K562 (cell line): ENCODE measurements around the gene ZMIZ1. TPM values are rescaled to one million over a fixed set of nuclear protein-coding genes. Genes with fewer than 3 reads are reported as not detected.

Source experiments
- ATAC-seq: fragments of 200-7000 bp; cut with Tn5 transposase; 3 replicates; pipeline ENCODE4 v1.9.1; 2020; ENCODE audit warnings: moderate library complexity
- BruUV-seq: library from RNA; stranded (reverse); fragments of 400-500 nt; replicated peaks from 2 replicates; lab custom pipeline; 2021; lab: Mats Ljungman, UMichigan
- CTCF ChIA-PET: fragments of 300-600 bp; formaldehyde crosslinking; extraction: SDS; loops from one replicate; lab custom pipeline; 2021; ENCODE audit warnings: low intra/inter-chr PET ratio; lab: Yijun Ruan, JAX
- POLR2A ChIA-PET: fragments of 300-600, 350-650 bp; sonication (Branson Sonifier 250); formaldehyde crosslinking; extraction: SDS; loops from one replicate; lab custom pipeline; 2021; ENCODE audit warnings: antibody characterized with exemption, inconsistent platforms; lab: Yijun Ruan, JAX
- DNase-seq, 4 experiments: peaks; one replicate each; pipeline versions ENCODE4 v3.0.0 to v3.0.0-alpha.2; 2011 to 2018; ENCODE audit warnings: low spot score in 3 of 4, mixed read lengths in 3 of 4; ENCODE audit errors: extremely low read depth in 1 of 4
- FAIRE-seq: peaks from 2 replicates; lab custom pipeline; 2011; peaks lifted over from hg19 to GRCh38; lab: Jason Lieb, UNC
- H2AFZ ChIP-seq: 2 replicates; pipeline ENCODE4 v1.6.0; 2011; ENCODE audit warnings: low read depth, low read length, control low read depth, inconsistent platforms
- H3K27ac ChIP-seq: fragments of 200-600 bp; 3 replicates; pipeline ENCODE4 v1.8.0; 2011; ENCODE audit warnings: low read depth, mild to moderate bottlenecking, control low read depth, inconsistent platforms, low read length, moderate library complexity, mixed read lengths; ENCODE audit errors: extremely low read depth
- H3K27me3 ChIP-seq, 2 experiments: fragments of 300-600 bp in 1 of 2; 2 replicates in 1 of 2; 3 replicates in 1 of 2; pipeline versions ENCODE4 v1.6.0 to v1.8.0; 2011; ENCODE audit warnings: inconsistent platforms in 2 of 2, low read length in 2 of 2, mild to moderate bottlenecking in 1 of 2, mixed read lengths in 1 of 2, moderate library complexity in 1 of 2; ENCODE audit not compliant: control insufficient read depth in 2 of 2, insufficient read depth in 2 of 2
- H3K36me3 ChIP-seq: fragments of 300-600 bp; 3 replicates; pipeline ENCODE4 v1.8.0; 2011; ENCODE audit warnings: mild to moderate bottlenecking, low read length, inconsistent platforms; ENCODE audit not compliant: control insufficient read depth, insufficient read depth
- H3K4me1 ChIP-seq, 2 experiments: fragments of 200-600 bp in 1 of 2; replicated peaks in 1 of 2; 2 replicates in 1 of 2; 3 replicates in 1 of 2; pipeline versions ENCODE4 v1.5.1 to v1.8.0; 2011; ENCODE audit warnings: inconsistent platforms in 2 of 2, low read length in 2 of 2, mild to moderate bottlenecking in 1 of 2, mixed read lengths in 1 of 2, moderate library complexity in 1 of 2; ENCODE audit not compliant: control insufficient read depth in 2 of 2, insufficient read depth in 2 of 2
- H3K4me2 ChIP-seq: 2 replicates; pipeline ENCODE4 v1.6.1; 2011; ENCODE audit warnings: low read length, control low read depth, inconsistent platforms, mixed read lengths; ENCODE audit not compliant: insufficient read depth
- H3K4me3 ChIP-seq: fragments of 200-600 bp; sonication (generic), shearing (Covaris generic); 2 replicates; pipeline ENCODE4 v1.5.1; 2016; ENCODE audit warnings: control low read depth, inconsistent platforms
- H3K79me2 ChIP-seq: fragments of 200-600 bp; 3 replicates; pipeline ENCODE4 v1.8.0; 2011; ENCODE audit warnings: low read length, inconsistent platforms; ENCODE audit not compliant: control insufficient read depth, insufficient read depth
- H3K9ac ChIP-seq, 2 experiments: 2 replicates each; pipeline versions ENCODE4 v1.6.0 to v1.6.1; 2011; ENCODE audit warnings: low read depth in 2 of 2, low read length in 2 of 2, control low read depth in 1 of 2, inconsistent platforms in 1 of 2, mild to moderate bottlenecking in 1 of 2, mixed read lengths in 1 of 2; ENCODE audit not compliant: insufficient read depth in 1 of 2
- H3K9me1 ChIP-seq: one replicate; pipeline ENCODE4 v1.6.0; 2011; ENCODE audit warnings: inconsistent platforms, mild to moderate bottlenecking, low read length, moderate library complexity; ENCODE audit not compliant: control insufficient read depth, insufficient read depth
- H3K9me3 ChIP-seq: replicated peaks from 2 replicates; pipeline ENCODE4 v1.5.1; 2011; ENCODE audit warnings: low read depth, low read length, inconsistent platforms; ENCODE audit not compliant: control insufficient read depth, insufficient read depth
- H4K20me1 ChIP-seq: replicated peaks from 2 replicates; pipeline ENCODE4 v1.6.1; 2011; ENCODE audit warnings: low read length, inconsistent platforms, mixed read lengths; ENCODE audit not compliant: control insufficient read depth, insufficient read depth
- ARID3A ChIP-seq: IDR thresholded peaks from 2 replicates; pipeline ENCODE4 v1.6.1; 2012; ENCODE audit warnings: low read depth, low read length, improper control_type of control experiment, borderline replicate concordance
- BRF1 ChIP-seq: IDR thresholded peaks from 3 replicates; pipeline ENCODE4 v1.6.1; 2011; ENCODE audit warnings: borderline replicate concordance, mild to moderate bottlenecking; ENCODE audit not compliant: insufficient read length; ENCODE audit errors: extremely low read depth
- CEBPB ChIP-seq: fragments of 450-650 bp; IDR thresholded peaks from 2 replicates; pipeline ENCODE4 v1.6.1; 2016; ENCODE audit warnings: missing genetic modification characterization, missing compliant biosample characterization
- CHCHD3 ChIP-seq: fragments of 250-450 bp; sonication (Bioruptor Pico); IDR thresholded peaks from 2 replicates; pipeline ENCODE4 v2.1.2; 2022; ENCODE audit warnings: mild to moderate bottlenecking
- ELF2 ChIP-seq: fragments of 250-450 bp; sonication (Bioruptor Pico); IDR thresholded peaks from 2 replicates; pipeline ENCODE4 v1.5.0; 2021; ENCODE audit warnings: mild to moderate bottlenecking
- GMEB1 ChIP-seq: fragments of 250-450 bp; sonication (Bioruptor Pico); IDR thresholded peaks from 2 replicates; pipeline ENCODE4 v1.4.0; 2020; ENCODE audit warnings: mild to moderate bottlenecking
- HOXB6 ChIP-seq: fragments of 250-450 bp; sonication (Bioruptor Pico); IDR thresholded peaks from 2 replicates; pipeline ENCODE4 v1.5.1; 2022; ENCODE audit warnings: mild to moderate bottlenecking, borderline replicate concordance
- ID3 ChIP-seq, 2 experiments: fragments of 250-450 bp in 1 of 2; fragments of 450-650 bp in 1 of 2; sonication (Bioruptor Pico) in 1 of 2; IDR thresholded peaks; 2 replicates each; pipeline versions ENCODE4 v1.6.1 to v1.8.0; 2016 to 2021; ENCODE audit warnings: mild to moderate bottlenecking in 2 of 2, moderate library complexity in 2 of 2, missing compliant biosample characterization in 1 of 2, missing genetic modification characterization in 1 of 2
- RBM25 ChIP-seq: fragments of 200-400 bp; formaldehyde crosslinking; IDR thresholded peaks from 2 replicates; pipeline ENCODE4 v1.6.1; 2018; ENCODE audit warnings: low read length, low read depth, moderate library complexity; ENCODE audit not compliant: severe bottlenecking
- SIX5 ChIP-seq, 2 experiments: IDR thresholded peaks; 2 replicates each; pipeline ENCODE4 v1.6.1; 2011; ENCODE audit warnings: low read length in 2 of 2, borderline replicate concordance in 1 of 2, low read depth in 1 of 2, mild to moderate bottlenecking in 1 of 2, moderate library complexity in 1 of 2; ENCODE audit not compliant: insufficient read depth in 1 of 2
- YY1 ChIP-seq, 3 experiments: IDR thresholded peaks; 2 replicates each; pipeline ENCODE4 v1.6.1; 2011; ENCODE audit warnings: low read length in 2 of 3, mild to moderate bottlenecking in 2 of 3, moderate library complexity in 2 of 3, borderline replicate concordance in 1 of 3, control low read depth in 1 of 3, low read depth in 1 of 3; ENCODE audit not compliant: insufficient read depth in 3 of 3, insufficient replicate concordance in 2 of 3, control insufficient read depth in 1 of 3, insufficient read length in 1 of 3; ENCODE audit errors: extremely low read depth in 1 of 3
- ZBTB8A ChIP-seq: fragments of 450-650 bp; IDR thresholded peaks from 2 replicates; pipeline ENCODE4 v1.6.1; 2018; ENCODE audit warnings: mild to moderate bottlenecking, moderate library complexity; ENCODE audit not compliant: partially characterized antibody
- ZC3H8 ChIP-seq: fragments of 450-650 bp; IDR thresholded peaks from 2 replicates; pipeline ENCODE4 v1.6.1; 2017
- ZNF583 ChIP-seq: fragments of 250-450 bp; sonication (Bioruptor Pico); IDR thresholded peaks from 2 replicates; pipeline ENCODE4 v1.4.0; 2020
- WGBS: fragments of 100-300 bp; shearing (Covaris generic); methylation state at CpG from one replicate; pipeline ENCODE4 v1.1.6; 2016; ENCODE audit warnings: low coverage, mixed read lengths; ENCODE audit not compliant: insufficient coverage; ENCODE audit errors: missing lambda C conversion rate; 5-methylcytosine and 5-hydroxymethylcytosine counted together
- in situ Hi-C: fragments of 300-500 bp; cut with MboI; formaldehyde crosslinking; loops from 4 replicates; pipeline ENCODE4 v1.15.0; 2018; ENCODE audit warnings: inconsistent platforms, mixed read lengths
- intact Hi-C: fragments of 100-400 bp; cut with micrococcal nuclease; formaldehyde crosslinking; loops from 2 replicates; pipeline ENCODE4 v1.14.2; 2022
- polyA plus RNA-seq, 8 experiments: library from polyadenylated mRNA; depleted of rRNA in 4 of 8; stranded (reverse) in 5 of 8; unstranded in 3 of 8; fragments of >200 nt; fragmentation: Nextera tagmentation in 2 of 8; fragmentation: Illumina TruSeq in 1 of 8; extraction: Ambion mirVana in 2 of 8; extraction: Trizol in 1 of 8; gene quantifications; 2 replicates each; pipeline versions ENCODE4 v1.2.1 to v1.2.3, GENCODE V29; 2011 to 2014; ENCODE audit warnings: inconsistent platforms in 1 of 8, missing spikeins in 1 of 8
- total RNA-seq, 7 experiments: library from RNA; depleted of rRNA in 6 of 7; stranded (reverse); fragments of >200 nt in 6 of 7; fragmentation: Illumina TruSeq in 2 of 7; extraction: Trizol in 2 of 7; gene quantifications; 2 replicates each; pipeline versions ENCODE4 v1.2.1 to v1.2.3, GENCODE V29; 2011 to 2021; ENCODE audit warnings: low replicate concordance in 1 of 7

Gene ZMIZ1
- total and polyA plus RNA-seq, 9 of the 15 experiments (the other 6 are each of a cell fraction or from before 2014, with no cell fraction given): 1.0 to 37.3 (median 4.3) TPM

GRCh38 chr10:79244841-79245504 lies 176.2 kb downstream of the ZMIZ1 start (continued):
- TF ChIP-seq ZNF583 (CRISPR knock-in tag): no peak

- DNase-seq: no peak
- in situ Hi-C loops (no loop called here), intact Hi-C loops (no loop called here)
- BruUV-seq: no TSS peak
- ATAC-seq: no peak
- WGBS: 80% methylated on average over 9 of the region's 9 CpGs
- no peak overlapping the region for H3K4me3 ChIP-seq
- peak overlapping the region in 1 of 2 experiments; percentile 19; a peak in 1 of 4 replicates for H3K9ac ChIP-seq
- CTCF ChIA-PET: no interaction called here
- peaks cover 28% of the 10 kb centered on the region; the same call in 1 of the 2 replicates for H4K20me1 ChIP-seq
- no peaks in the 10 kb centered on the region; the same call in 1 of the 2 replicates for H3K9me3 ChIP-seq
- H3K4me1 ChIP-seq: peaks cover 0 to 22% of the 10 kb centered on the region in 2 experiments; a peak in 2 of 5 replicates
- H3K36me3 ChIP-seq: no peaks in the 10 kb centered on the region
- H2AFZ ChIP-seq: no peak overlapping the region
- no peak overlapping the region for H3K27ac ChIP-seq
- POLR2A ChIA-PET: interaction anchor here (1.0 to 1.5 kb wide), 4 partner anchors 9 to 15 kb away, joined by 3 read pairs; no protein-coding TSS in a partner anchor
- no peak for FAIRE-seq
- no peaks in the 10 kb centered on the region for H3K79me2 ChIP-seq
- no peak overlapping the region for H3K4me2 ChIP-seq
- H3K9me1 ChIP-seq: no peaks in the 10 kb centered on the region
- H3K27me3 ChIP-seq: no peaks in the 10 kb centered on the region
- TF ChIP-seq HOXB6 (CRISPR knock-in tag): no peak
- TF ChIP-seq ZBTB8A: no peak
- no peak for TF ChIP-seq ZNF583 (CRISPR knock-in tag)
- TF ChIP-seq GMEB1: no peak
- no peak for TF ChIP-seq ID3 (CRISPR knock-in tag; IDR thresholded peaks at IDR 0.05)
- no peak for TF ChIP-seq ID3 (tag; IDR thresholded peaks at IDR 0.05)
- no peak for TF ChIP-seq ELF2 (CRISPR knock-in tag)
- TF ChIP-seq CEBPB (tag): no peak
- no peak for TF ChIP-seq SIX5 (IDR thresholded peaks at IDR 0.05; ENCODE audit: borderline replicate concordance in 1 of 2, insufficient read depth in 1 of 2, low read depth in 1 of 2, low read length in 2 of 2)
- TF ChIP-seq BRF1: no peak
- no peak for TF ChIP-seq RBM25
- no peak for TF ChIP-seq ARID3A
- TF ChIP-seq YY1 (IDR thresholded peaks at IDR 0.05; ENCODE audit: borderline replicate concordance in 1 of 3, control insufficient read depth in 1 of 3, extremely low read depth in 1 of 3, insufficient read depth in 3 of 3, insufficient read length in 1 of 3, insufficient replicate concordance in 2 of 3, low read depth in 1 of 3, low read length in 2 of 3): no peak
- no peak for TF ChIP-seq CHCHD3 (CRISPR knock-in tag)
- TF ChIP-seq ZC3H8: no peak
Observed at GRCh38 chr10:79245539-79246208, 176.9 kb downstream of the ZMIZ1 start.
